ENCODE data around the gene TIGD3. TPM values are rescaled to one million over a fixed set of nuclear protein-coding genes. Genes with fewer than 3 reads are reported as not detected.
A peak's percentile ranks its signal among the peaks of the same experiment; 100 is the strongest.

Gene TIGD3
- total RNA-seq, 1 donor from 2014 or later = 4.5 TPM

- DNase-seq = no peak
Measured at GRCh38 chr11:65373839-65374580, 19.5 kb downstream of the TIGD3 start.

DNA sequence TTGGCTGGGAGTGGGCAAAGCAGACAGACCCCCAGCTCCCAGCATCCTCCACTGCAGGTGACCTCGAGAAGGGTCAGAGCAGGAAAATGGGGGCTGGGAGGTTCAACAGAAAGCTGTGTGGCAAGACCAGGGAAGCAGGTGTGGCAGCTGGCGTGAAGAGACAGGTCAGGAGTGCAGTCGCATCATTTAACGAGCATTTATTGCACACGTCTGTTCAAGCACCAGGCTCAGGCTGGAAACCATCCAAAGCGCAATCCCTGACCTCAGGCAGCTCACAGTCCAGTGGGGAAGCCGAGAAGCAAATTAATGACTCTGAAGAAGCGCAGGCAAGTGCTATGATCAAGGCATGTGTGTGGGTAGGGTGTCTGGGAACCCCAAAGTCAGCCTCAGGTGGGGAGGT lies 20.5 kb downstream of the TIGD3 start:
- no peak for DNase-seq

DNA sequence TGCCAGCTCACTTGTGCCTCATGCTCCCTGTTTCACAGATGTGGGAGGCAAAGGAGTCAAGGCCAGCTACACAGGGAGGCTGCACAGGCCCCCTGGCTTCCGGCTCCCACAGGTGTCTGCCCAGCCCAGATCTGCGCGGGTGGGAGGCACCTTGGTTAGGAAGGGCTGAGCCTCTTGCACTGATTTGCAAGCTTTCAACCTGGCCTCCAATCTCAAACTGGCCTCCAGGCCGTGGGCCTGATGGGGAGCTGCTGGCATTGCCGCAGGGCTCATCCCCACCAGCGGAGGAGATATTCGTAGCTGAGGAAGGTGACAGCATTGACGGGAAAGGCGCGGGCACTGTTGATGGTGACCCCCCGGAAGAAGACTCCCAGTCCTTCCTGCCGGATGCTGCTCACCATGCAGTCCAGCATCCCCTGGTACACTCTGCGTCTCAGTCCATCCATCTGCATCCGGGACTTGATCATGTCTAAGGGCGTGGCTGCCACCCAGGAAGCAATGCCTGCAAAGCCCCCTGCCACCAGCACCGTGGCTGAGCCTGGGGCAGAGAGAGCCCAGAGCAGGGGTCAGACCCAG lies 21.7 kb downstream of the TIGD3 start:
- no peak for DNase-seq

DNA sequence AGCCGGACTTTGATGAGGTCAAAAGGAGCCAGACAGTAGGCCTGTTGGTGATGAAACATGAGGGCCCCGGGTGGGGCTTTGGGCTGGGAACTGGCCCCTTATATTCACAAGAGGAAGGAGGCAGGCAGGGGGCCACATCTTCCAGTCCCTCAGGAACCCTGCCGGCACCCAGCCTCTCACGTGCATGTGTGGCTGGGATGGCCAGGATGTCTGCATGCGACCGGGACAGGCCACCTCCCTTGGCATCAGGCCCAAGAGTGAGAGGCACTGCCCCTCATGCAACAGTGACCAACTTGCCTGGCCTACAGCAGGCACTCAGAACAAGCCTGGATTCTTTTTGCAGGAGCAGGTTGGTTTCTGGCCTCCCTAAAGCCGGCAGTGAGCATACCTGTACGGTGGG lies 22.5 kb downstream of the TIGD3 start:
- no peak for DNase-seq

- no peak for DNase-seq
Measured at GRCh38 chr11:65377777-65378176, 23.2 kb downstream of the TIGD3 start.

DNA sequence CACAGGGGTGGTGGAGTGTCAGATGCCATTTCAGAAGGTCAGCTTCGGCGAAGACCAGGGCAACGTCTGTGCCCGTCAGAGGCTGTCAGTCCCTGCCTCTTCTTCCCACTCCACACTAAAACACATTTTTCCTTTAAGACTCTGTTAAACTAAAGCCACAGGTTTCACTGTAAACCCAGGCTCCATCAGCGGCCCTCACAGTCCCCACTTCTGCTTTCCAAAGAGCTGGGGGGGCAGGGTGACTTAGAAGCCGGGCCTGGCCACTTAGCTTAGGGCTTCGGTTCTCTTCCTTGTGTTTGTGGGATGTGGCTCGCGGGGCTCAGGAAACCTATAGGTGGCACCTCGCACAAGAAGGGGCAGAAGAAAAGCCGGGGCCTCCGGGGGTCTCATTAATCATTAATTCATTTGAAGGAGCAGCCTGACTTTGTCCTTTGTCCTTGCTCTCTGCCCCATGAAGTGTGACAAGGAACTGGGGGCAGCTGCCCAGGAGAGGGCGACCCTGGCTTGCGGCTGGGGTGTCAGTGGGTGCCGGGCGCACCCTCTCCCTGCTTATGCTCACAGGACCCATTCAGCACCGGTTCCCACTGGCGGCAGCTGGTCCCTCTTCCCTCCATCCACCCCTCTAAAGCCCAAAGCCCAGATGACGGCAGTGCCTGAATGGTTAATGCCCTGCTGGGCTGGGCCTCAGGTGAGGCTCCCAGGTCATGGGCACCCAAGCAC lies 23.8 kb downstream of the TIGD3 start:
- no peak for DNase-seq

DNA sequence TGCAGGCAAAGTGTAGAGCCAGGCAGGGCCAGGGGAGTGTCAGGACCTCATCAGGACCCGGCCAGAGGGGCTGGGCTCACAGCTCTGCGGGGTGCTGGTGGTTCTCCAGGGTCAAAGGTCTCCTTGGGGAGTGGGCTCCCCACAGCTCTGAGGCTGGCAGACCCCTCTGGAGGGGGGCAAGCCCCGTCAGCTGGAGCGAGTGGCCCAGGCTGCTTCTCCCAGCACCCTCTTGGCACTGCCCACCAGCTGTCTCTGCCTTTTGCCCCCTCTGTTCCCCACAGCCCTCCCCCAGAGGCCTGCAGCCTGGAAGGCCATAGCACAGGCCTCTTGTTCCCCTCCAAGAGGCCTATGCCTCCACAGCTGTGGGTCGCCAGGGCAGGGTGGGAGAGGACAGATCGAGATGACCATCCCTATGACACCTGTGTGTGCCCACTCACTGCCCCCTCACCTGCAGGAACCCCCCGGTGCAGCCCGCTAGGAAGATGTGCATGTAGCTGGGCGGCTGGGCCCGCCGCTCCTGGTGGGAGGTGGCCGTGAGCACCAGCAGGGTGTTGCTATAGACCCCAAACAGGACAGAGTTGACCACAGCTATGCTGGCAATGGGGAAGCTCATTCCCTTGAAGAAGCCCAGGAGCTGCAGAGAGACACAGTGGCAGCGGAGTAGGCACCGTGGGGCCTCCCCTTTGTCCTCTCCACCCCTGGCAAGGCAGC lies 24.5 kb downstream of the TIGD3 start:
- no peak for DNase-seq

DNA sequence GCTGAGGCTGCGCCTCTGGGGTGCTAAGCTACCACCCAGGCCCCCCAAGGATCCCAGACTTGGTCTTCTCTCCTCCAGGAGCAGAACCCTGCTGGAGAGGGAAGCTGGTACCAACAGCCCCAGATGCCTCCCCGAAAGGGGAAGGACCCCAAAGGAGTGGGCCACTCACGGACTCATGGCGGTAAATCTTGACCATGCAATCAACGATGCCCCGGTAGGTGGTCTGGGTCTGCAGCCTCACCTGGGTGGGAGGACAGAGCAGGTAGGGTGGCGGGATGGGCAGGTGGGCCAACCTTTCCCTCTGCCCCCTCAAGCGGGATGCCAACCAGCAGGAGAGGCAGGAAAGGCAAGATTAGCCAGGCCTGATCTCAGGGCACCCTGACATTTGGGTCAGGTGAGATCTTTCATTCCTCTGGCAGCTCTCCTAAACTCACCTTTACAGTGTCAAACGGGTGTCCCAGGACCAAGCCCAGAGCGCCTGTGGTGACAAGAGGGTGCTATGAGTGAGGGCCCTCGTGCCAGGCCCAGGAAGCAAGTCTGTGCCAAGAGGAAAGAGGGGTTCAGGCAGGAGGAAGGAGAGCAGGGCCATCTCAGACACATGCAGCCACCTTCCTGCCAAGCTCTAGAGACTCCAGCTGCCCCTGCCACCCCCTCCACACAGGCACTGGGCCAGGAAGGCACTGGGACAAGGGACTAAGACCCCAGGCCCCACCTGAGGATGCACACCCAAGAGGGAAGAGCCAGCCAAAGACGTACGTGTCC lies 25.3 kb downstream of the TIGD3 start:
- no peak for DNase-seq

DNA sequence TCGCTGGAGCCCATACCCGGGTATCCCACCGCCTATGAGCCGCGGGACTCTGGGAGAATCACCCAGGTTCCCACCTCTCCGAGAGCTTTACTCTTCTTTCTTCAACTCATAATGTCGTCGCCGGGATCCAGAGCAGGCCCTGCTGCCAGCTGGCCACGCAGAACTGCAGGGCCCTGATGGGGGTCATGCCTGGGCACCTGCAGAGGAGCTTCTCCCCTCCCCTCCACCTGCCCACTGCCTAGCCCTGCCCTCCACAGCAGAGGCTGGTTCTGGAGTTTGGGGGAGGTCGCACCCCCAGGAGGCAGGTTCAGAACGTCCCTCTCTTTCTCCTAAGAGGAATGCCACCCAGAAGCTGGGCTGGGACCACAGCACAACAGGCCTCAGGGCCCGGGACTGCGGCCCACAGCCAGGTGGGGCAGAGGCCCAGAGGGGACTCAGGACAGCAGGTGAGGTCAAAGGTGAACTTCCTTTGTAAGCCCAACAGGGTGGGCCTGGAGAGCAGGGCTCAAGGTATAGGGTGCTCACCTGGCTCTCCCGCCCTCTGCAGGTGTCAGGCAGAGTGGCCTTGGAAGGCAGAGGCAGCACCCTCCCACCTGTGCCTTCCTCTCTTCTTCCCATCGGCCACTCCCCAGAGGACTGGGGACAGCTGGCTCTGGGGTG lies 26.0 kb downstream of the TIGD3 start:
- no peak for DNase-seq

- no peak for DNase-seq
Measured at GRCh38 chr11:65381716-65382032, 27.1 kb downstream of the TIGD3 start.

- peak; percentile 93 for DNase-seq
Measured at GRCh38 chr11:65382033-65382803, 27.7 kb downstream of the TIGD3 start, which contains the start of gene SLC25A45. TSS of gene SLC25A45 (minus strand) at chr11:65382646. CDS start at chr11:65381951, 695 bp downstream.

DNA sequence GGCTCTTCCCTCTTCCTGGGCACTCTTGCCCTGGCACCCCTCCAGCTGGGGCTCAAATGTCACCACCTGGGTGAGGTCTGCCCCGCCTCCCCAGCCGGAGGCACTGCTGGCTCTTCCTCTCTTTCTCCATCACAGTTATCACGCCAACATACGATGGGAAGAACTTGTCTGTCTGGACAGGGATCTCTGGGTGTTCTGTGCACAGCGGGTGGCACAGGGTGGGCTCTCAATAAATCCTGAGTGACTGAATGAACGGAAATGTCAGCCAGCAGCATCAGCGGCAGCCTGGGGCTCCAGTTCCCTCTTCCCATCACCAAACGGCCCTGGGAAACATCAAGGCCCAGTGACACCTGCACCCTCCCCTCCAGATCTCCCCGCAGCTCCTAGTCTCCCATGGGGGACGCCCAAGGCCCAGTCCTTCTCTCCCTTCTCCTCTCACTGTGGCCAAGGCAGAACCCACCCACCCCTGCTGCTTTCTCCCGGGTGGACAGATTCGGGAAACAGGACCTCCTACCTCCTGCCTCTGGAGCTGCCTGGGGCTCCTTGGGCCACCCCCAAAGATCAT lies 28.3 kb downstream of the TIGD3 start:
- DNase-seq = no peak

- DNase-seq = no peak
Measured at GRCh38 chr11:65383778-65384177, 29.2 kb downstream of the TIGD3 start.

GRCh38 chr11:65384301-65384889 lies 29.8 kb downstream of the TIGD3 start:
- DNase-seq = no peak

DNA sequence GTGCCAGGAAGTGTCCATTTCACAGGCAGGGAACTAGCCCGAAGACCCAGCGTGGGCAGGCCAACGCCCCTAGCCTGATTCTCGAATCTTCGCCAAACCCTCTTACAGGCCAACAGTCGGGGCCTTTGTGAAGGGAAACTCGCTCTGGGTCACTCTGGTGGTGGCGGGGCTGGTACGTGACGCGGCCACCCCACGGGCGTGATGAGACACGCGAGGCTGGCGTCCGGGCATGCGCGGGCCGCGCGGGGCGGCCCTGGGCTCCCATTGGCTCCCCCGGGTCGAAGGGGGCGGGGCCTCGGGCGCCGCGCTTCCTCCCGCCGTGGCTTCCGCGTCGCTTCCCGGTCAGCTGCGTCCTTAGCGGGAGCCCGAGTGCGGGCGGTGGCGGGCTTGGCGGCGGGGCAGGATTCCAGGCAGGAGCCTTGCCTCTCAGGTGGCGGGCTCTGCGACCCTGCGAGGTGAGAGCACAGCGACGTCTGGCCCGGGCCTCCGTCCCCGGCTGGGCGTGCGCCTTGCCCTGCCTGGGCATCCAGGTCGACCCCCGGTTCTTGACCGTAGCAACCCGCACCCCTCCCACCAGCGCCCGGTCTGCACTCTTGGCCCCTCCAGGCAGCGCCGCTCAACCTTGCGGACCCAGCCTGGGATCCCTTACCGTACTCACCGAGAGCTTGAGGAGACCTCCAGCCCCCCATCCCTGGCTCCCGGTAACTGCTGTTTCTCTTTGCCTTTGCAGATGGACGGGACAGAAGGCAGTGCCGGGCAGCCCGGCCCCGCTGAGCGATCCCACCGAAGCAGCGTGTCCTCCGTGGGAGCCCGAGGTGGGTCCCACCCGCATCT lies 32.0 kb downstream of the TIGD3 start, which contains the start of gene FRMD8:
Gene FRMD8 (plus strand): TSS at position 331 of the 834 bp plus-strand sequence. CDS start 400 bp downstream, at position 731.
- DNase-seq = peak; percentile 85

DNA sequence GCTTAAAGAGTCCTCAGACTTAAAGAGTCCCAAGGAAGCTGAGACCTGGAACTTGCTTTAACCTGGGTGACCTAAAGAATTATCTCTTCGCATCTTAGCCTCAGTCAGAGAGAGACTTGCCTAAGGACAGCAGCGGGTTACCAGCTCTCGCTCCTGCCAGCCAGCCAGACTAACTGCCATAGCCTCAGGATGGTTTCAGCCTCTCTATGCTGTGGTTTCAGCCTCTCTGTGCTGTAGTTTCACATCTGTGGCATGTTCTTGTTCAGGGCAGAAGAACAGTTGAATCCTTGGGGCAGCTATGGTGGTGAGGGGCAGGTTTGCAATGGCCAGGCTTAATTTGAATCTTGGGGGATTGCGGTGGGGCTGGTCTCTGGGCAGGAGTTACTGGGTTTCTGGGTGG lies 34.2 kb downstream of the TIGD3 start:
- no peak for DNase-seq

DNA sequence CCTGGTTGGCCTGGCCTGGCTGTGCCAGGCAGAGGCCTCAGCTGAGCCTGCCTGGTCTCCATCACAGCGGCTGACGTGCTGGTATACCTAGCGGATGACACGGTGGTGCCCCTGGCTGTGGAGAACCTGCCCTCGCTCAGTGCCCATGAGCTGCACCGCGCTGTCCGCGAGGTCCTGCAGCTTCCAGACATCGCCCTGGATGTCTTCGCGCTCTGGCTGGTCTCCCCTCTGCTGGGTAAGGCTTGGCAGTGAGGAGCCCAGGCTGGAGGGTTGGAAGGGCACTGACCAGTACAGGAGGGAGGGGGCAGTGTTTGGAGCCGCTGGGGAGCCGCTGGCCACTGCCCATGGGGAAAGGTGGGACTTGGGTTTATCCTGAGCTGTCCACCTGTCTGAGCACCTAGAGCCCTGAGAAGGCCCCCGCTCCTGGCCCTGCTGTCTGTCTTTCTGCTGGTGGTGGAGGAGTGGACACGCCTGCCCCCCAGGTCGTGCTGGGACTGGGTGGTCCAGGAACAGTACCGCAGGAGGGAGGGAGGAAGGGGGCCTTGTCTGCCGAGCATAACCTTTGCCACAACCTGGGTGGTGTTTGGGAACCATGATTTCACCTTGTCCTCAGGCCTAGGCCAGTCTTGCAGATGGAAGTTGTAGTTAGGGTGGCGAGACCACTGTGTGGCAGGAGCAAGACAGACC lies 34.9 kb downstream of the TIGD3 start:
- no peak for DNase-seq

Data from occipital lobe (tissue), 2 donors.